GM21723 (cell line): ENCODE results near the gene PLA2G2C.
"Not testable (repeated sequence)": the region's sequence is repeated elsewhere in the genome, so short reads cannot be mapped to it uniquely, and the experiment has no call there.

Experiments
- ATAC-seq: cut with Tn5 transposase; IDR thresholded peaks from one replicate; pipeline ENCODE4 v1.9.1; 2021; ENCODE audit warnings: mild to moderate bottlenecking, moderate library complexity; ENCODE audit not compliant: unreplicated experiment

PLA2G2C gene, protein sequence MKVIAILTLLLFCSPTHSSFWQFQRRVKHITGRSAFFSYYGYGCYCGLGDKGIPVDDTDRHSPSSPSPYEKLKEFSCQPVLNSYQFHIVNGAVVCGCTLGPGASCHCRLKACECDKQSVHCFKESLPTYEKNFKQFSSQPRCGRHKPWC

DNA sequence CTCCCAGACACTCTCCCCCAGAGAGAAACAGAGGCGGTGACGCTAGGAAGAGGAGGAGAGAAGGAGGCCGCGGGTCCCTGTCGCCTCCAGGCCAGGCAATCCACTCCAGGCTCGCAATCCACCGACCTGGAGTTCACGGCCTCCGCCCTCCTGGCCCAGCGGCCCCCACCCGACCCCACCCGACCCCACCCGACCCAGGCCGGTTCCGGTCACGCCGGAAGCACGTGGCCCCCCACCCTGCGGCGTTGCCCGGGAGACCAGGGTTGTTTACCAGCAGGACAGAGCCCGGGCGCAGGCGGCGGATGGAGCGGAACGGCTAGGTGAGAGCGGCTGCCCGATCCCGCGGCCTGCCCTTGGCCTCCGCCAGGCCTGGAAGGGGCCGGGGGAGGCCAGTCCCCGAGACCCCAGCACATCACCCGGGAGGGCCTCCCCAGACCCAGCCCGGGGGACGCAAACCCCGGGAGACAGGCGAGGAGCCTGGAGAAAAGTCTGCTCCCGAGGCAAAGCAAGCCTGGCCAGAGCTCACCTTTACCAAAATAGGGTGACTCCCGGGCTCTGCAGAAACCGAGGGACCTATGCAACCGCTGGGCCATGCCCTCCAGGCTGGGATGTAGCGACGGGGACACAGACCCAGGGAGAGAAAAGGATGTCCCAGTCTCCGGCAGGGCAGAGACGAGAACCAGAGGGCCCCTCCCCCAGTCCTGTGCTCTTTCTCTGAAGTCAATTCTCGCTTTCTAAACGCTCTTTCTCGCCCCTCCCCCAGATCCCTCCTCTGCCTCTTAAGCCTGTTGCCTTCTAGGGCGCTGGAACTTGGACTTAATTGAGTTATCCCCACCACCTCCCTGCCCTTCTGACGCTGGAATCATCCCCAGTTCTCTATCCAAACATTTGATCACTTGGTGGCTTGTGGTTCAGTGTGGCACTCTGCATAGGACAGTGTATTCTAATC is at the start of gene PLA2G2C, which contains the start of gene UBXN10:
Gene PLA2G2C (minus strand): TSS at position 685 of the 949 bp plus-strand sequence. CDS start 9,155 bp downstream, outside the sequence.
Gene UBXN10 (plus strand): TSS at position 263 of the 949 bp plus-strand sequence. CDS start 4,466 bp downstream, outside the sequence.
- no peak for ATAC-seq

DNA sequence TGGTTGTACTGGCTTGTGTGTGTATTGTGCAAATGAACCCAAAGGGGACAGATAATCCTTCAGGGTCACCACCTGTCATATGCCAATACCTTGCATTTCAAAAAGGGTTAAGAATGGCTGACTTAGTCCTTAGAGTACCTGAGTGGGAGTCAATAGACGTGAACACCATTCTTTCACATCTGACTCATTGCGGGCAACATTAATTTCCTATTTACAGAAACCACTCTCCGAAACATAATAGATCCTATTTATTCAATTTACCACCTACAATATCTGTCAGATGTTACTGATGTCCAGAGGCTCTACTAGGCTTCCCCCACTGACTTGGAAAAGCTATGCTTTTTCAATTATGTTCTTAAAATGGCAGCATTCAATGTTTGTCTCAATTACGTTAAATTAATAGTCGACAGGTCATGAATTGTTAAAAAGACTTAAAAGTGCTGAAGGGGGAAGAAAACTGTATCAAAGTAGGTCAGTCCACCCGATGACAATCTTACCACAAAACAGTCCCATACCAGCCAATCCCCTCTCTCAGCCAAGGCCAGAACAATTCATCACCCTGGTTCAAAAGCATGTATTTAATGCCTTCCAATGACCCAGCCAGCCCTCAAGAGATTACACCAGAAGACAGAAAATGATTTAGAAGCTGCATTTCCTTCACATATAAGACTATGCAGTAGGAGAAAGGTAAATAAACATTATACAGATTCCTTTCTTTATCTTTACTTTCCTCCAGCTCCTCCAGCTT is 48.6 kb upstream of the PLA2G2C start:
- no peak for ATAC-seq

DNA sequence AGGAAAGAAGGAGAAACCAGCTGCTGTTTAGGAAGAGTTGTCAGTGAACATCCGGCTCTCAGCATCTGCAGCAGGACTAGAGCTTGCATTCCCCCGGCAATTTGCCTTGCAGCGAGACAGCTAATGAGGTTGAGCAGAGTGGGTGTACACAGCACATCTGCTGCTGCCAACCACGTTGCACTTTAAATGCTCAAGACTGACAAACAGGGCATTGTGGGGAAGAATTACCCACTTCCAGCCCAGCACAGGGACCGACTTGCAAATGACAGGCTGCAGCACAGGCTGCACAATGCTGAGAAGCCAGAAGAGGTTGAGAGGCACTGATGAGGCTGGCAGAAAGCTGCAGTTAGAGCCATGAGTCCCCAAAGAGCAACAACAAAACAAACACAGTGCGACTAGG is 47.5 kb upstream of the PLA2G2C start:
- ATAC-seq = no peak

DNA sequence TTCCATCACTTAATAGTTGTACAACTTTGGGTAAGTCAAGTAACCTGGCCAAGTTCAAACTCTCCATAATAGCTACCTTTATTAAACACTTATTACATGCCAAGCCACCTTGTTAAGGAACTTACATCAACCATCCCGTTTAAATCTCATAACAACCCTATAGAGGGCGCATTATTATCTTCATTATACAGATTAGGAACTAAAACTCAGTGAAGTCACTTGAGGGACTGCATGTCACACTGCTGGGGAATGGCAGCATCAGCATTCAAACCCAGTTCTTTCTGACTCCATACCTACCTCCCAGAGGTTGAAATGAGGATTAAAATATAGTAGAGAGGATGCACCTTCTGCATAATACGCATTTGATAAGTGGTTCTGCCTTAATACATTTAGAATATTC is 47.1 kb upstream of the PLA2G2C start:
- ATAC-seq = no peak

DNA sequence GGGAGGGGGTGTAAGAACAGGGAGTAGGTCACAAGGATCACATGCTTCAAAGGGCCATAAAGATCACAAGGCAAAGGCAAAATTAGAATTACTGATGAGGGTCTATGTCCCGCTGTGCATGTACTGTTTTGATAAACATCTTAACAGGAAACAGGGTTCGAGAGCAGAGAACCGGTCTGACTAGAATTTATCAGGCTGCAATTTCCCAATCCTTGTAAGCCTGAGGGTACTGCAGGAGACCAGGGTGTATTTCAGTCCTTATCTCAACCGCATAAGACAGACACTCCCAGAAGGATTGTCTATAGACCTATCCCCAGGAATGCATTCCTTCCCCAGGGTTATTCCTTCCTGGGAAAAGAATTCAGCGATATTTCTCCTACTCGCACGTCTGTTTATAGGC is 46.2 kb upstream of the PLA2G2C start:
- ATAC-seq = not testable (repeated sequence)

DNA sequence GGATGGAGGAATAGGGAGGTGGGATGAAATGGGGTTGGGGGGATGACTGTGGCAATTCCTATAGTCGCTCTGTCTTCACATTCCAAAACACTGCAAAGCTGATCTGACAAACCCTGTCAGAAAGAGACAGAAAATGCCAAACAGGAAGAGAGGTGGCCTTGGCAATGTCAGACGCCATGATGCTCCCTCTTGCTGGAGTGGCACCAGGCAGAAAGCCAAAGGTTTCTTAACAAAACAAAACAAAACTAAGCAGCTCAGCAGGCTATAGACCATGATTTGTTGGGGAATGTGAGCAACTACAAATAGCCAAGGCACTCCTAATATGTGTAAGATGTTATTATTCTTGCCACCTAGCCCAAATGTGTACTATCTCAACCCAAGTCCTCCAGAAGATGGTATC is 42.9 kb upstream of the PLA2G2C start:
- ATAC-seq = no peak

DNA sequence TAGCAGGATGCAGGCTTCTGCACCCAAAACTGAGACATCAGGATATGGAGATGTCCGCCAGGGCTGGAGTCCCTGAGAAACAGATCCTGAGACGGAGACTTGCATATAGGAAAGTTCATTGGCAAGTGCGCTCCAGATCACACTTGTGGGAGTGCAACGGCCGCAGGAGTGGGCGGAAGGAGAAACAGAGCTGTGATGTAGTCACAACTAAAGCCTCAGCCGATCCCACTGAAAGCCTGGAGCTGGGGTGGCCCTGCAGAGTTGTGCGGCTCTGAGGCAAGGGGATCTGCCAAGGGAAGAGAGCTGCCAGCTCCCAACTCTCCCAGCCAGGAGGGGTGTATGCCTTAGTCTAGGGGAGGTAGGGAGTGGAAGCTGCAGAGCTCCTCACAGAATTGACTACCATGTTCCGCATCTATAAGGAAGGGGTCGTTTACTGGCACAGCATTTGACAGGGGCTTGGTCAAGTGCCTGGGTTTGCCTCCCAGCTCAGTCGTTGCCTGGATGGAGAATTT is 42.1 kb upstream of the PLA2G2C start:
- ATAC-seq = no peak

DNA sequence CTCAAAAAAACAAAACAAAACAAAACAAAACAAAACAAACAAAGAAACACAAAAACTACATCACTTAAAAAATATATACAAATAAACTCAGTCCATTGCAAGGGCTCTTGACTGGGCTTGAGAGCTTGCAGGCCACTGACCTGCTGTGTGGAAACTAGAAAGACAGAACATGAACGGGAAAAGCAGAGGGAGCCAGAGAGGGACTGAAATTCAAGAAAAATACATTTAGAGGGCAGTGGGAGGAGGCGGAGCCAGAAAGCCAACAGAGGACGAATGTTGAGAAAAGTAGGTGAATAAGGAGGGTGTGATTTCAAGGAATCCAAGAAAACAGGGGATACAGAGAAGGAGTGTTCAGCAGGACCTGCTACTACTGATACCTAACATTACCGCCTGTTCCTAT is 41.4 kb upstream of the PLA2G2C start:
- no peak for ATAC-seq

DNA sequence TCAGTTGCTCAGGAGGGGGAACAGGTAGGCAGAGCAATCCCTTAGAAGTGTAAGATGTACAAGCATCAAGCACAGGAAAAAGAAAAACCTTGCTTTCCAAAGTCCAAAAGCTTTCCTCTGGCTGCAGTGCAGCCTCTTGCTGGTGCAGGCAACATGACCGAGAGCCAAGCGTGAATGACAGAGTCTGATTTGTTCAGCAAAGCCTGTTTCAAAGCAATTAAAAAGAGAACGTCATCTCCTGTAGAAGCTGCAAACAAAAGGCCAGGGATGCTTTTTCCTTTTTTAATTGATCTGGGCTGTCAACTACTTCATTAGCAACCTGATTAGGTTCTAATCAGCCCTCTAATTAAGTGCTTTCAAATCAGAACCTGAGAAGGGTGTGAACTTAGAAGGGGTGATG is 38.2 kb upstream of the PLA2G2C start:
- no peak for ATAC-seq

DNA sequence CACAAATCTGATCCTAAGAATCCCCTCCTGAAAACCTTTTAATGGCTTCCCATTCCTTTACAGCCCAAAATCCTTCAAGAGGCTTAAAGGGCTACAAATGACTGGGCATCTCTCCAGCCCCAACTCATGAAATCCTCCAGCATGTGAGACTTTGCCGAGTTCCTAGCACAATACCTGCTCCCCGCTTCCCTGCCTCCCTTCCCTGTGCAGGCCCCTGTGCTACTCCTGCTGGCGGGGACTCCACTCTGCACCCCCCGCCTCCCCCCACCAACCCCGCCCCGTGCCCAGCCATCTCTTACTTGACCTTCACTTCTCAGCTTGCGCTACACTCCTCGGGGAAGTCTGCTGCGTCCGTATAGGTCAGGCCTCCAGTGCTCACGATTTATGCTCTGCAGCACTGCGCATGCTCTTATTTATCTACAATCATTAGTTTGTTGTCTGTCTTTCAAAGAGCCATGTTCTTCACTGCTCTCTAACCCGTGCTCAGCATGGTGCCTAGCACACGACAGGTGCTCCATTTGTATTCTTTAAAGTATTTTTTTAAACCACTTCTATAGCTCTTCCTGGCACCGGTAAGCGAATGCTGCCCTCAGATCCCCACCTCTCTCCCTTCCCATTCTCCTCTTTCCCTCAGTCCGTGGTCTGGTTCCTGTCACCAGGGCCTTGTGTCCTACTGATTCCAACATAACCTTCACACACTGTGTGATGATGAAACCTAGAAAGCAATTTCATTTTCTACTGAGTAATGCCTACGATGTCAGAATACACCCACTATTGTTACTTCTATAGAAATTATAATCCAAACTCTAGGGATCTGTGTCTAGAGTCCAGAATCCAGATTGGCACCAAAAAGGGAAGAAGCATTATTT is 37.5 kb upstream of the PLA2G2C start:
- no peak for ATAC-seq

DNA sequence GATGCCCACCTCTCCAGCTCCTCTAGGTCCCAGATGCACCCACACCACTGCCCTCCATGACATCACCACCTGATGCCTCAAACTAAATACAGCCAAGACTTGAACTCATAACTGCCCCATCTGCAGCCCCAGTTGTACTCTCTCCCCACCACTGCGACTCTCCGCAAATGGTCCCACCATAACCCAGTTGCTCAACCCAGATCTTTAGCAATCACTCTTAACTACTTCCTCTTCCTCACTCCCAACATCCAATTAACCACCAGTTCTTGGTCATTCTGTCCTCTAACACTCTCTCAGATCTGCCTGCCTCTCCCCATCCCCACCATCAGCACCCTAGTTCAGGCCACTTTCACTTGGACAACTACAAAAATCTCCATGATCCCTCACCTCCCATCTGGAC is 36.8 kb upstream of the PLA2G2C start:
- ATAC-seq = no peak

DNA sequence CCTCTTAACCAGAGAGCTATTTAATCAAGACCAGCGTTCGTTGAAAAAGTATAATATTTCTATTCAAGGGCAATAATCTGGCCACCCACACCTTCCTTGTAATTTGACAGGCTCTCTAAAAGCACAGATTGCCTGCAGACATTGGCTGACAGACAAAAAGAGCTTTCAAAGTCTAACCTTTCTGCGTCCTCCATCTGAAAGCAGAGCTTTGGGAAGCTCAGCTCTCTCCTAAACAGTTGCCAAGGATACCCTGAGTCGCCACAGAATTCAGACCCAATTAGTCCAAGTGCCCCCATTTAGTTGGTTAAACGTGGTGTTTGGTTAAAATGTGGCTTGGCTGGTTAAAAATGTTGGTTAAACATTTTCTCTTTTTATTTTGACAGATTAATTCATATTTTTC is 33.7 kb upstream of the PLA2G2C start:
- no peak for ATAC-seq

DNA sequence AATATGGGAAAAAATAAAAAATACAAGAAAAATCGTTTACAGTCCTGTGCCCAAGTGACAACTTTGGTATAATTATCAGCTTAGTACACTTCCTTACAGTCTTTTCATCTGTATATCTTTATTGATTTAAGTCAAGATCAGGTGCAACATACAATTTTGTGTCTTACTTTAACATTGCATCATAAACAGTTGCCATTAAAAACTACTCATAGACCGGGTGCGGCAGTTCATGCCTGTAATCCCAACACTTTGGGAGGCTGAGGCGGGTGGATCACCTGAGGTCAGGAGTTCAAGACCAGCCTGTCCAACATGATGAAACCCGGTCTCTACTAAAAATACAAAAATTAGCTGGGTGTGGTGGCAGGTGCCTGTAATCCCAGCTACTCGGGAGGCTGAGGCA is 32.7 kb upstream of the PLA2G2C start:
- ATAC-seq = not testable (repeated sequence)

DNA sequence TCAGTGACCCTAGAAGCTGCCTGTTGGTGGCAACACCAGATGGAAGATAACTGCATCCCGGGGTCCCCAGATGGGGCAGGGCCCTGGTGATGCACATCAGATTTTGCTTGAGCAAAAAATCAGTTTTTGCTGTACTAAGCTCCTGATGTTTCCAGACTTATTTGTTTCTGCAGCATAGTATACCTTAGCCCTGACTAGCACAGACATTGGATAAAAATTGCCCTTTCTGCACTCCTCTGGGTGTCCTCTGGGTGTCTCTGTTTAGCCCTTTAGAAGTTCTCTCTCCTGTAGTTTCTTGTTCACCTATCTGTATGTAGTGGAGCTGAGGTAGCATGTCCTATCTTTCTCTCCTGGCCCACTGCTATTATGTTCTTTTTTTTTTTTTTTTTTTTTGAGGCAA is 30.3 kb upstream of the PLA2G2C start:
- ATAC-seq = no peak

DNA sequence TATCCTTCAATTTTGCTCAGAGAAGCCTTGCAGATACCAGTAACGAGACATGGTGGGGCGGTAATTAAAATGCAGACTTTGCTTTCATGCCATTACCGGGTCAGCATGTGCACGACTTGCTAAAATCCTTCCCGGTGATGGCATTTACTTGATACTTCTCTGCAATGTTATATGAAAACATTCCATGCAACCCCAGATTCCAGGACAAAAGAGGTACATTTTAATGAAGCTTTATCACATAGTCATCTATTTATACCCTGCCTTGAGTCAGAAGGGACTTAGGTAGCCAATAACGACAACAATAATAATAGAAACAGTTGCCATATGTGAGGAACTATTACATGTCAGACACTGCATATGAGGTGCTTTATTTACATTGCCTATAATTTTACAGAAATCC is 29.4 kb upstream of the PLA2G2C start:
- ATAC-seq = no peak

DNA sequence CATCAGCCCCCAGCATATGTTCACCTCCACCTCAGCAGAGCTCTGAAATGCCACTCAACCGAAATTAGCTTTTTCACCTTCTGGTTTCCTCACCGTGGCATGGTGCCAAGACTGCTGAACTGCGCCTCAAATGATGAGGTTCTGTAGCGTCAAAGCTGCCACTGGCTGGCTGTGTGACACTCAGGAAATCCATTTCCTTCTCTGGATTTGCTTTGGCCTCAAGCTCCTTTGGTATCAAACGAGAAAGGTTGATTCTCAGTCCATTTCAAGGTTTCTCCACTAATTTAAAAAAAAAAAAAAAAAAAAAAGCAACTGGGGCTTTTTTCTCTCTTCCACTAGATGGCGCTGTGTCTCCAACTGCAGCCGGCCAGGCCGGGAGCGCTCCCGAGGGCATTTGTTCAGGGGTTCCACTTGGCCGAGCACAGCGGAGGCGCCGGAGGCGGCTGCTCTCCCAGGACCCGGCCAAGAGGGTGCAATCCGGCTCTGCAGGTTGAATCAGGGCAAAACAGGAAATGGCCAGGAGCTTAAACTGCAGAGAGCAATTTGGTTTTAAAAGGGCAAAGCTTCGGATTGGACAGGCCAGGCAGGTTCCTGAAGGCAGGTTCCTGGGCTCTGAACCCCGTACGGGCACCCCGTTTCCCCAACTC is 26.5 kb upstream of the PLA2G2C start:
- no peak for ATAC-seq

DNA sequence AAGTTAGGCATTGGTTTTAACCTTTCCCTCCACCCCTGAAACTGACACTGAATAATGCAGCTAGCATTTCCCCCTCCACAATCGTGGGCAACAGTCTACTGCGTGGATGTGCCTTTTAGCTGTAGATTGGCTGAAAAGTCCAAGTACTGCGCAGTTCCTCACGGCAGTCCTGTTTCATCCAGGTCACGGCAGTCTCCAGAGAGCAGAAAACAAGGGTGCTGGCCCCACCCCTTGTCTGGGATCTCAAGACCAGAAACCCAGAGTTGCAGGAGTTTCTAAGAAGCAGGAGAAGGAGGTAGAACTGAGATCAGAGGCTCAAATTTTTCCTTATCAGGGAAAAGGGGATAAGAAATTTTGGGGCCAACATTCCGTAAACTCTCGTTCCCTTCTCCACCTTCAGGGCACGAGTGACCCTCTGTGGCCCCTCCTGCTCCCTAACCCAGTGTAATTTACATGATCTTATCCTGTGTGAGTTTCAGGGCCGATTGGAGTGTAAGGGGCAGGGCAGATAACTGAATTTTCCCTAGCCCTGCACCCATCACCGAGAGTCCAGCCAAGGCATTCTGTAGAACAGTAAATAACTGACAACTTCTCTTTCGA is 25.9 kb upstream of the PLA2G2C start:
- ATAC-seq = no peak

DNA sequence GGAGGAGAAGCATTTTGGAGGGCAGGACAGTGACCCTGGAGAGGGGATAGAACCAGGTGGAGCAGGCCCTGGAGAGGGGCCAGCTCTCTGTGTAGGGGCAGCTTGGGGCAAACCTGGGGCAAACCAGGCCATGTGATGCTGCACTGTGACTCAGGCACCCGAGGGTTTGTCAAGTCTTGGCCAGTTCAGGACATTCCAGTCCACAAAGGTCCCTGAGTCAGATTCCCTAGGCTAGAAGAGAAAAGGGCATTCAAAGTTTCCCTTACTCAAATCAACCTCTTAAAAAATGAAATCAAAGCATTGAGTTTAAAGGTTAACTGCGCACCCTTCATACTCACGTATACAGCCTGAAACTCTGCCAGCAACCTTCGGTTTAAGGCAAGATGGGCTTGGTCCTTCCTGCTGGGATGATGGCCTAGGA is 25.2 kb upstream of the PLA2G2C start:
- no peak for ATAC-seq

DNA sequence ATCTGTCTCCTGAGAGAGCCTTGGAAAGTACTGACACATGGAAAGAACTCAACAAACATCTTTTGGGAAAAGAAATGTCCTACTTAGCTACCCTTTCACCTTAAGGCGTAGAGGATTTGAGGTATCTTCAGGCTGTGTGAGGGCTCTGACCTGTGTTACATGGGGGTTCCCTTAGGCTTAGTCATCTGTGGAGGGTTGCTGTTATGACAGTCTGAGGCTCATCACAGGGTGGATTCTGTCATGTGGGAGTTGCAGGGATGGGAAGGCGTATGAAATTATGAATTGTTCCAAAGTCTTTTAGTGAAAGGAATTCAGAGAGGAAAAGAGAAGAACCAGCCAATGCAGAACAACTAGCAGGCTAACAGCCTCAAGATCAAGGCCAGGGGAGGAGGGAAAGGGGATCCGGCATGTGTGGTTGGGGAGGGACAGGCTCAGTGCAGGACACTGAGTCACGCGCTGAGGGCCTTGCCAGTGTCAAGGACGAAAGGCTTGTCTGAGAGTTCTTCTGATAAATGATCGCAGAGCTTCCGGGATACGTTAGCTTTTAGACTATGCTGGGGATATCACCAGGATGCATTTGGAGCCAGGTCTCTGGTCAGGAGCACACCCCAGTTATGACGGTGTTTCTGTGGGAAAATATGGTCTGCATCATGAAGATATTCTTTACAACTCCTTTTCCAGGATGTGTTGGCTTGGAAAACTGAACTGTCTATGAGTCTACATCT is 24.6 kb upstream of the PLA2G2C start:
- no peak for ATAC-seq
